ENCODE measurements around the gene KCNH3.

The KCNH3 gene

DNA sequence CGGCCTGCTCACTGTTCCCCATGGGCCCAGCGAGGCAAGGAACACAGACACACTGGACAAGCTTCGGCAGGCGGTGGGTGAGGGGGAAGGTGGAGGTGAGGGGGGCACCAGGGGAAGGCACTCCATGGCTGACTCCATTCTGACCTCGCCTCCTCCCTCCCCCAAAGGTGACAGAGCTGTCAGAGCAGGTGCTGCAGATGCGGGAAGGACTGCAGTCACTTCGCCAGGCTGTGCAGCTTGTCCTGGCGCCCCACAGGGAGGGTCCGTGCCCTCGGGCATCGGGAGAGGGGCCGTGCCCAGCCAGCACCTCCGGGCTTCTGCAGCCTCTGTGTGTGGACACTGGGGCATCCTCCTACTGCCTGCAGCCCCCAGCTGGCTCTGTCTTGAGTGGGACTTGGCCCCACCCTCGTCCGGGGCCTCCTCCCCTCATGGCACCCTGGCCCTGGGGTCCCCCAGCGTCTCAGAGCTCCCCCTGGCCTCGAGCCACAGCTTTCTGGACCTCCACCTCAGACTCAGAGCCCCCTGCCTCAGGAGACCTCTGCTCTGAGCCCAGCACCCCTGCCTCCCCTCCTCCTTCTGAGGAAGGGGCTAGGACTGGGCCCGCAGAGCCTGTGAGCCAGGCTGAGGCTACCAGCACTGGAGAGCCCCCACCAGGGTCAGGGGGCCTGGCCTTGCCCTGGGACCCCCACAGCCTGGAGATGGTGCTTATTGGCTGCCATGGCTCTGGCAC is 18.5 kb downstream of the KCNH3 start:
- Histone ChIP-seq H3K9me3 (ENCODE audit: control insufficient read depth, insufficient read depth, low read length) (no peaks in the 10 kb centered on the region), H3K9ac (ENCODE audit: low read depth, low read length) (no peak overlapping the region), H3K36me3 (ENCODE audit: insufficient read depth, low read length) (peaks cover 6% of the 10 kb centered on the region), H3K4me1 (ENCODE audit: insufficient read depth, low read length) (no peaks in the 10 kb centered on the region)

DNA sequence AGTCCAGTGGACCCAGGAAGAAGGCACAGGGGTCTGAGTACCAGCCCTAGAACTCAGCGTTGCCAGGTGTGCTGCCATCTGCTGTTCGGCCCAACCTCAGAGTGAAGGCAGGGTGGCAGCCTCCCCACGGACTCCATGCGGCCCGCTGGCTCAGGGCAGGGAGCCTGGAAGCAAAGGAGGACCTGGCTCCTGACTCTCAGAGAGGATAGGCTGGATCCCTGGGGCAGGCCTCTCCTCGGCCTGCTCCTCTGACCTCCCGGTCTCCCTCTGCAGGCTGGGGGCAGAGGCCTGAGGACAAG is 19.0 kb downstream of the KCNH3 start:
- no peak overlapping the region for H3K9ac ChIP-seq (ENCODE audit: low read depth, low read length)
- no peaks in the 10 kb centered on the region for H3K9me3 ChIP-seq (ENCODE audit: control insufficient read depth, insufficient read depth, low read length)
- no peaks in the 10 kb centered on the region for H3K4me1 ChIP-seq (ENCODE audit: insufficient read depth, low read length)
- peaks cover 11% of the 10 kb centered on the region for H3K36me3 ChIP-seq (ENCODE audit: insufficient read depth, low read length)

DNA sequence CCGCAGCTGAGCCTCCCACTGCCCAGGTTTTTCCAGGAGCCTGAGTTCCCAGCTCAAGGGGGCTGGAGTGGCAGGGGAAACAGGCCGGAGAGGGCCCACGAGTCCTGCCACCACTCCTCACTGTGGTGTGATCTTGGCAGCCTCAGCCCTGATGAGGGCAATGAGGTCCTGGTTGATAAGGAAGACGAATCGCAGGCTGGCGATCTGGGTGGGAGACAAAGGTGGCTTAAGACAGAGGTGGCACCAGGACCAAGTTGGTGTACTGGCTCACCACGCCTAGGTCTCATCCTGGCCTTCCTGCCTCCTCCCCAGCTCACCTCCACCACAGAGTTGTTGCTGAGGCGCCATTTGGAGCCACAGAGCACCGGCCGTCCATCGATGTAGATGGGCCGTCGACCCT is 19.7 kb downstream of the KCNH3 start:
- Histone ChIP-seq H3K9ac (ENCODE audit: low read depth, low read length) (no peak overlapping the region), H3K4me1 (ENCODE audit: insufficient read depth, low read length) (no peaks in the 10 kb centered on the region), H3K36me3 (ENCODE audit: insufficient read depth, low read length) (peaks cover 12% of the 10 kb centered on the region), H3K9me3 (ENCODE audit: control insufficient read depth, insufficient read depth, low read length) (no peaks in the 10 kb centered on the region)

DNA sequence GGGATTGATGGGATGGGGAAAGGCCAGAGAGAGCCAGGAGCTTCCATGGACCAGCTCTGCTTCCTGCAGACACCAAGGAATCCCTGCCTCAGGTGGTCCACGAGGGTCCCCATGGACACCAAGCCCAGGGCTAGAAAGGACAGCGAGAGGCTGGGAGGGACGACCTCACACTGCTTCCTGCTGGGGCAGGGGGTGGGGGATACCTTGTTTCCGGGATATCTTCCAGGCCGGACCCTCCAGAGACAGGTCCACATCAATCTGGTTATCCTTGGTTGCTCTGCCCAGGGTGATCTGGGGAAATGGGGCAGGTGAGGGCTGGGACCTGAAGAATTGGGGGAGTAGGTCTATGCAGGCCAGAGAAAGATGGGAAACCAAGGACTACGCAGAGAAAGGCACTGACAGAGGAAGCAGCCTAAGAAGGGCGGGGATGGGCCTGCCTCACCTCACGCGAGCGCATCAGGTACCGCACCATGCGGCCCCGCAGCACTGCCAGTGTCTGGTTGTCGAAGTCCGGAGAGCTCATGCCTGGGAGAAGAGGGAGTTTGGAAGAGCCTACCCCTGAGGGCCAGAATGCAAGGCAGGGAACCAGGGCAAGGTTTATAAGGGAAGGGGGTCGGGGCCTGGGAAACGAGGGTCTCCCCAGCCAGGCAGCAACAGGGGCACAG is 20.3 kb downstream of the KCNH3 start:
- peaks cover 14% of the 10 kb centered on the region for H3K36me3 ChIP-seq (ENCODE audit: insufficient read depth, low read length)
- no peaks in the 10 kb centered on the region for H3K4me1 ChIP-seq (ENCODE audit: insufficient read depth, low read length)
- H3K9ac ChIP-seq (ENCODE audit: low read depth, low read length): no peak overlapping the region
- no peaks in the 10 kb centered on the region for H3K9me3 ChIP-seq (ENCODE audit: control insufficient read depth, insufficient read depth, low read length)

DNA sequence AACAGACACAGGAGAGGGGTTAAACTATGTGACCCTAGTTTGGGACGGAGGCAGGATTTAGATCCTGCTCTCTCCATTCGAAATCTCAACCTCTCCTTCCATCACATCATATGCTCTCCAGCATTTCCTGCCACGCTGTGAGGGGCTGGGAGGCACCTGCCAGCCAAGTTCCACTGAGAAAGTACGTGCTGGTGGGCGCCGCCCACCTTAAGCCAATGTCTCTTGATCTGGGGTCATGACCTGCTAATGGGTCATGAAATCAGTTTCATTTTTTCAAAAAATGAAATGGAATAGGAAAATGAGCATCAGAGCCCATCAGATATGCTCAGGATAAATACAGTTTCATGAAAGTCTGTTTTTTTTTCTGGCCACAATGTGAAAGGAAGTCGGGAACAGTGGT is 21.9 kb downstream of the KCNH3 start:
- H3K36me3 ChIP-seq (ENCODE audit: insufficient read depth, low read length): peaks cover 21% of the 10 kb centered on the region
- H3K4me1 ChIP-seq (ENCODE audit: insufficient read depth, low read length): no peaks in the 10 kb centered on the region

DNA sequence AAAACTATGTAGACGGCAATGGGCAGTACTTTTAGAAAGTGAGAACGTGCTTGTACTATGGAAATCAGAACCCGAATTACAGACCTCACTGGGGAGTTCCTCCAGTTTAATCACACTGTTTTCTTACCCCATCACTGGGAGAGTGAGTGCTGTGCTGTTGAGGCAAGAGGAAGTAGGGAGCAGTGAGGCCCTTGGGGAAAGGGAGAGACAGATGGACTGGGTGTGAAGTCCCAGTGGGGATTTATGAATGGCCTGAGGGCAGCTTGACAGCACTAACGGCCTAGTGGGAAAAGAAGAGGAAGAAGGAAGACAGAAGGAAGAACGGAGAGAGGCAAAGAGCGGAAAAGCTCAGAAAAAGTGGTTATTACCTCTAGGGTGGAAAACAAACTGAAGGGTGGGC is 23.4 kb downstream of the KCNH3 start:
- H3K4me1 ChIP-seq (ENCODE audit: insufficient read depth, low read length): no peaks in the 10 kb centered on the region
- no peak overlapping the region for H3K9ac ChIP-seq (ENCODE audit: low read depth, low read length)
- no peaks in the 10 kb centered on the region for H3K9me3 ChIP-seq (ENCODE audit: control insufficient read depth, insufficient read depth, low read length)
- H3K36me3 ChIP-seq (ENCODE audit: insufficient read depth, low read length): peaks cover 21% of the 10 kb centered on the region

More for the DNA sequence above, 21.9 kb downstream of the KCNH3 start:
- H3K9ac ChIP-seq (ENCODE audit: low read depth, low read length): no peak overlapping the region
- no peaks in the 10 kb centered on the region for H3K9me3 ChIP-seq (ENCODE audit: control insufficient read depth, insufficient read depth, low read length)

DNA sequence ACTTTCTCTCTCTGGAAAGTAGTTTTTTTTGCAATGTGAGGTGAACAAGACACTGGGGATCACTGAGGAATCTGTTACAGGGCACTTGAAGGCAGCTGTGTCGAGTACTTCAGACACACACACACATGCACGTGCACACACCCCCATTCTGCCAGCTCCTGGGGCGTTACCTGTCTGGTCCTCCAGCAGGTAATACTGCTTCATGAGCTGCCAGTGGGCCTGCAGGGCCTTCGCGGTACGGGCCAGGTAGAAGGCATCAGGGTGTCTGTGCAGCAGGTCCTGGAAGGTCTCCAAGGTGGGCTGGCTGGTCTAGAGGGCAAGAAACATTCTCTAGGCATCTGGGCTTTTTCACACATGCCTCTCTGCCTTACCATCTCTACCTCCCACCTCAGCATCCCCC is 24.0 kb downstream of the KCNH3 start:
- H3K36me3 ChIP-seq (ENCODE audit: insufficient read depth, low read length): peaks cover 21% of the 10 kb centered on the region
- no peaks in the 10 kb centered on the region for H3K9me3 ChIP-seq (ENCODE audit: control insufficient read depth, insufficient read depth, low read length)
- H3K4me1 ChIP-seq (ENCODE audit: insufficient read depth, low read length): no peaks in the 10 kb centered on the region
- H3K9ac ChIP-seq (ENCODE audit: low read depth, low read length): no peak overlapping the region

DNA sequence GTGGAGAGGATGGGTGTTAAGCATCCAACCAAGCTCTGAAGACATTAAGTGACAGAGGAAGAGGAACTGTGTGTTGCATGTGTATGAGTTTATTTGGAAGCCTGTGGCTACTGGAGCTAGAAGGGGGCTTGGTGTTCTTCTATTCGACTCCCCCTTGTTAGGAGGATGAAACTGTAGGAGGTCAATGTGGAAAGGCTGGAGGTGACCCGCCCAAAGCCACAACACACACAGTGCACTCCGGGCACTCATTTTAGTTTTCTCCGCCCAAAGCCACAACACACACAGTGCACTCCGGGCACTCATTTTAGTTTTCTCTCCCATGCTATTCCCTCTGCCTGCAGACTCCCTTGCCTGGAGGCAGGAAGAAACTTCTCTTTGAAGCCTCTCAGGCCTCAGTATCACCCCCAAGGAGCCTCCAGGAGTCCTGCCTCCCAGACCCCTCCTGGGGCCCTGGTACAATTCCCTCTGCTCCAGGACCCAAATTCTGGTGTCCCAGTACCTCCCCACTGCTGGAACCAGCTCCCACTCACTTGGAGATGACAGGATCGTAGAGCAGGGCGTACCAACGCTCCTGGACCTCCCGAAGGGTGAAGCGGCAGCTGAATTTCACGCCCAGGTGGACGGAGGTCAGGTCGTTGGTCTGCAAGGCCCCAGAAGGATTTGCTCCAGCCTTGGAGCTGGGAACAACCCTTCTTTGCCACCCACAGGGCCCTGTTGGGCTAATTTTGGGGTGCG is 25.3 kb downstream of the KCNH3 start:
- H3K9ac ChIP-seq (ENCODE audit: low read depth, low read length): no peak overlapping the region
- no peaks in the 10 kb centered on the region; the same call in 1 of the 2 replicates for H3K4me1 ChIP-seq (ENCODE audit: insufficient read depth, low read length)
- H3K36me3 ChIP-seq (ENCODE audit: insufficient read depth, low read length): peaks cover 21% of the 10 kb centered on the region
- no peaks in the 10 kb centered on the region for H3K9me3 ChIP-seq (ENCODE audit: control insufficient read depth, insufficient read depth, low read length)

DNA sequence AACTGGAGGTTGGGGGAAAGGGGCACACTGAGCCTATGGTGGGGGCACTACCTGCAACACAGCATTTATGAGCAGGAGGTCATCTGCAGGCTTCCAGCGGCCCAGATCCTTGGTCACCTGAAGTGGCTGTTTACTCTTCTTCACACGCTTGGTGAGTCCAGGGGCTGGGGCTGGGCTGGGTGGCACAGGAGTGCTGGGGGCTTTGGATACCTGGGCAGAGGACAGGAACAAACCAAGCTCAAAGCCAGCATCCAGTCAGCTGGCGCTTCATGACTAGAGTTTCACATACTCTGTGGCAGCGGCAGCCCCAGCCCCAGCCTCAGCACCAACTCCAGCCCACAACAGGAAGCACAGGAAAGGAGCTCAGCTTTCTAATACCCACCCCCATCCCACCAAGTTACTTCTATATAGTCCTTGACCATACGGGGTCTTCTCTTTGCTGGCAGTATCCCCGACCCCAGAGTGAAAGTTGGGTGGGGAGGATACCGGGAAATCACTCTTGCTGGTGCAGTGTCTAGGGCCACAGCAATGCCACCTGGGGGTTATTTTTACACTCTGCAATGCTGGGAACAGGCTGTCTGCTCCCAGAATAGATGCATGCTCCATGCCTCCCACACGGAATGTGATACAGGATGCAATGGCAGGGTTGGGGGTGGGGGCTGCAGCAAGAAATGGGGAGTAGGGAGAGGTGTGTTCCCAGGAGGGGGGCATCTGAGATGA is 26.0 kb downstream of the KCNH3 start:
- no peak overlapping the region for H3K9ac ChIP-seq (ENCODE audit: low read depth, low read length)

DNA sequence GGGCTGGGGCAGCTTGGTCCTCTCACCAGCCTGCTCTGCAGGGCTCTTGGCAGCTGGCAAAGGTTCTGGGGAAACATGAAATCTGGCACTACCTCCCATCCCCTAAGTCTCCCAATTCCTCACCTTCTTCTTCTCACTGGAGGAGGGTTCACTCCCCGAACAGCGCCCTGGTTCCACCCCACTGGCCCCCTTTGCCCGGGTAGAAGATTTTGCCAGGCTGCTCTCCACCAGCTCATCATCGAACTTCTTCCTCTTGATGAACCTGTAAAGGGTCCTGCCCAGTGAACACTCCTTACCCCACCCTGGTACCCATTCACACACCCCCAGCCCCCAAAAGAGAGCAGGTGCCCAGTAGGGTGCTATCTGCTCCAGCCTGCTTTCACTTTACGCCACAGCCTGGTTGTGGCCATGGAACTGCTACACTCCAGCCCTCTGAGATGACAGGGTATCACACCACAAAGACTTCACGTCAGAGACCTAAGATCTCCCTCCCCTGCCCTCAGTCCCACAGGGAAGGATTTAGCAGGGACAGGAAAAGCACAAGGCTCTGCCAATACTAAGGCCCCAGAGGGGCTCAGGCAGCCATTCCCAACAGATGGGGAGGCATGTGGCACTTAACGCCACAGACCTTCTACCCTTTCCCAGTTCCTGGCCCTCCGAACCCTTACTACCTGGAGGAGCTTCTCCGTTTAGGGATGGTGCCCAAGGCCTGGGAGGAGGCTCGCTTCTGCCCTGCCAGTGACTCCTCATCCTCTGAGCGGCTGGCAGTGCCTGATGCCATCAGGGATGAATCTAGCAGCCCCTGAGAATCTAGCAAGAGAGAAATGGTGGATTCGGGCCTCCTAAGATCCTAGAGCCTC is 26.8 kb downstream of the KCNH3 start:
- peaks cover 17% of the 10 kb centered on the region for H3K36me3 ChIP-seq (ENCODE audit: insufficient read depth, low read length)
- no peak overlapping the region for H3K9ac ChIP-seq (ENCODE audit: low read depth, low read length)
- H3K9me3 ChIP-seq (ENCODE audit: control insufficient read depth, insufficient read depth, low read length): no peaks in the 10 kb centered on the region
- H3K4me1 ChIP-seq (ENCODE audit: insufficient read depth, low read length): no peaks in the 10 kb centered on the region; the same call in 1 of the 2 replicates

More for the DNA sequence above, 26.0 kb downstream of the KCNH3 start:
- Histone ChIP-seq H3K9me3 (ENCODE audit: control insufficient read depth, insufficient read depth, low read length) (no peaks in the 10 kb centered on the region), H3K36me3 (ENCODE audit: insufficient read depth, low read length) (peaks cover 20% of the 10 kb centered on the region), H3K4me1 (ENCODE audit: insufficient read depth, low read length) (no peaks in the 10 kb centered on the region; the same call in 1 of the 2 replicates)

DNA sequence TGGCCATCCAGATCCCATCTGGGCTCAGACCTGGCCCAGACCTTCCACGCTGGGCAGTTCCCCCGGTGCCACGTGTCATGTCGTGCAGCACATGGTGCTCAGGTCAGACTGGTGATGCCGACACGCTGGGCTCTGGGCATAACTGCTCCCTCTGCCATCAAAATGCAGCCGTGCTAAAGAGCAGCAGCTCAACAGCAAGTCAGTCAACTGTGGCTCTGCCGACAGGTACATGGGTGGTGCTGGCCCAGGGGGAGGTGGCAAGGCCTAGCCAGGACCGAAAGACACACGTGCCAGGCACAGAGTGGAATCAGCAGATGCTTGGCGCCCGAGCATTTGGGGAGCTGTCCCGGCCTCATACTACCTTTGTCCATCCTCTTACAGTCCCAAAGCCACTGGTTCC is 27.5 kb downstream of the KCNH3 start:
- peaks cover 17% of the 10 kb centered on the region for H3K36me3 ChIP-seq (ENCODE audit: insufficient read depth, low read length)
- H3K9ac ChIP-seq (ENCODE audit: low read depth, low read length): no peak overlapping the region
- no peaks in the 10 kb centered on the region for H3K9me3 ChIP-seq (ENCODE audit: control insufficient read depth, insufficient read depth, low read length)
- no peaks in the 10 kb centered on the region; the same call in 1 of the 2 replicates for H3K4me1 ChIP-seq (ENCODE audit: insufficient read depth, low read length)

DNA sequence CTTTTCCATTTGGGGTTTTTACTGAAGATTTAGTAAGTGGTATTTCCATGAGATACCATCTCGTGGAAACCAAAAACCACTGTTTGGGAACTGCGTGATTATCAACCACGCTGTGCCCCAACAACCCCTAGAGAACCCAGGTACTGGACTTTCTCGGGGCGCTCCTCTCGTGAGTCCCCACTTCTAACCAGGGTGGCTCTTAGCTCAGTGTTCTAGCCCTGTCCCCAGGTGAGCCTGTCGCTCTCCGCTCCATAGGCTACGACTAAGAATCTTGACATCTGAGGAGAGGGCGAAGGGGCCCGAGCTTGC is 28.4 kb downstream of the KCNH3 start:
- peaks cover 16% of the 10 kb centered on the region for H3K36me3 ChIP-seq (ENCODE audit: insufficient read depth, low read length)
- H3K9me3 ChIP-seq (ENCODE audit: control insufficient read depth, insufficient read depth, low read length): no peaks in the 10 kb centered on the region
- peak overlapping the region; percentile 96 for H3K9ac ChIP-seq (ENCODE audit: low read depth, low read length)
- H3K4me1 ChIP-seq (ENCODE audit: insufficient read depth, low read length): no peaks in the 10 kb centered on the region; the same call in 1 of the 2 replicates

DNA sequence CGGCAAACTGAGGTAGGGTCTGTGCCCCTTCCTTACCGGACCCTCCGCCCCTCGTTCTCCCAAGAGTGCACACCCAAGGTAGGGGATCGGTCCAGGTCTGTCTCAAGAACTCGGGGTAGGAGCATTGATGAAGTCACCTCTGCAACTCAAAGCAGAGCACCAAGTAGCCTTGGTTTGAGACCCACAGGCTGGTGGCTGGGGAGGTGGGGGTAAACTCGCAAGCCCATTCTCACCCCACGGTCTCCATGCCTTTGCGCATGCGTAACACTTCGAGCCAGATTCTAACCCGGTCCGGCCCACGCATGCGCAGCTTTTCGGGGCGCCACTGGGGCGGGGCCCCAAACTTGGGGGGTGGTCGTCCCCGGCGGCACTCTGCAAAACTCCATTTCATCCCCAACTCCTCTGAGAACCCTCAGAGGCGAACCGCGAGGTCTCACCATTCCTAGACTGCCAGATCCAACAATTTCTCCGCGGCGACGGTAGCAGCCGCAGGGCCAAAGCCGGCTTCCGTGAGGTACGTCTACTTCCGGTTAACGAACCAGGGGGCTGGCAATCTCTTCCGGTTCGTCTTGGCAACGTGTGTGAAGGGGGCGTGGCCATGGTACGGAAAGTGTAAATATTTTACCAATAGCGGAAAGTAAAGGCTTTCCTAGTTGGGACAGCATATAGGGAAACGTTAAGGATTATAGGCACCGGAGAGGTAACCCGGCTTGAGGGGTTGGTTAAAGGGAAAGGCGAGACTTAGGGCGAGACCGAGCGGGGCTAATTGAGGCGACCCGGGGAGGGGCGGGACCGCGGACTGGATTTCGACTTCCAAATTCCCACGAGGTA is 29.0 kb downstream of the KCNH3 start, which contains the start of gene MCRS1:
MCRS1 (minus strand) TSS at position 532 of the 831 bp plus-strand sequence. CDS start 1,411 bp downstream, outside the sequence.
- Histone ChIP-seq H3K9me3 (ENCODE audit: control insufficient read depth, insufficient read depth, low read length) (no peaks in the 10 kb centered on the region), H3K36me3 (ENCODE audit: insufficient read depth, low read length) (peaks cover 10% of the 10 kb centered on the region), H3K9ac (ENCODE audit: low read depth, low read length) (peak within 1 kb of the TSS; percentile 96), H3K4me1 (ENCODE audit: insufficient read depth, low read length) (no peaks in the 10 kb centered on the region; the same call in 1 of the 2 replicates)
